ENCODE results near the gene PKD2. TPM values are rescaled to one million over a fixed set of nuclear protein-coding genes. Genes with fewer than 3 reads are reported as not detected.

The PKD2 gene
- total and polyA plus RNA-seq, 2 donors (not counting 1 experiment from before 2014, with no cell fraction given) = 1.8 to 5.8 TPM

- Histone ChIP-seq H4K20me1 (ENCODE audit: control insufficient read depth, insufficient read depth, low read length, poor library complexity, severe bottlenecking) (no peaks in the 10 kb centered on the region), H3K79me2 (ENCODE audit: control insufficient read depth, insufficient read depth, low read length) (no peaks in the 10 kb centered on the region), H3K4me1 (ENCODE audit: control insufficient read depth in 2 of 2, insufficient read depth in 2 of 2, low read length in 2 of 2) (peaks cover 4 to 5% of the 10 kb centered on the region in 2 donors), H3K4me3 (ENCODE audit: control extremely low read depth in 1 of 5, extremely low read depth in 1 of 5, insufficient read depth in 1 of 5, low read depth in 2 of 5, low read length in 4 of 5) (no peak overlapping the region), H3K36me3 (replicated peaks in 1 of 2; ENCODE audit: control extremely low read depth in 1 of 2, control insufficient read depth in 1 of 2, extremely low read depth in 1 of 2, insufficient read depth in 2 of 2, low read length in 1 of 2) (no peaks in the 10 kb centered on the region), H3K9ac (ENCODE audit: low read length) (no peak overlapping the region), H3K9me3 (ENCODE audit: control extremely low read depth in 1 of 3, control insufficient read depth in 2 of 3, insufficient read depth in 1 of 3, low read length in 2 of 3) (no peaks in the 10 kb centered on the region), H3K27me3 (replicated peaks in 1 of 4; ENCODE audit: control extremely low read depth in 1 of 4, control insufficient read depth in 3 of 4, insufficient read depth in 4 of 4, low read length in 3 of 4) (peaks cover 0 to 5% (median 4%) of the 10 kb centered on the region in 4 experiments), H2AFZ (ENCODE audit: insufficient read depth, low read depth, low read length, poor library complexity, severe bottlenecking) (no peak overlapping the region), H3K4me2 (replicated peaks; ENCODE audit: low read depth, low read length, poor library complexity, severe bottlenecking) (no peak overlapping the region), H3K27ac (ENCODE audit: low read length in 2 of 2) (no peak overlapping the region)
- TF ChIP-seq EZH2 (IDR thresholded peaks at IDR 0.05; ENCODE audit: borderline replicate concordance, insufficient read depth, low read depth, low read length, poor library complexity, severe bottlenecking) (no peak), CTCF (IDR thresholded peaks at IDR 0.05) (no peak)
- no peak for DNase-seq
- intact Hi-C loops (cut with micrococcal nuclease) = no loop called here
- Mint-ChIP-seq H3K4me1 (peaks cover 7% of the 10 kb centered on the region), H3K27me3 (peaks cover 19% of the 10 kb centered on the region), H3K4me3 (no peak overlapping the region), H3K9me3 (ENCODE audit: insufficient read depth) (no peaks in the 10 kb centered on the region), H3K27ac (no peak overlapping the region)
- CTCF ChIA-PET = interaction anchor here (1.8 kb wide), 1 partner anchor 8 kb away, joined by 4 read pairs; no protein-coding TSS in a partner anchor
- no peak for ATAC-seq (ENCODE audit: low read depth)
- POLR2A ChIA-PET = no interaction called here
- WGBS (ENCODE audit: insufficient coverage) = 80% methylated on average over 2 of the region's 5 CpGs
These were observed 29.7 kb upstream of the PKD2 start for GRCh38 chr4:87977521-87978278.

- H3K4me3 ChIP-seq (ENCODE audit: control extremely low read depth in 1 of 5, extremely low read depth in 1 of 5, insufficient read depth in 1 of 5, low read depth in 2 of 5, low read length in 4 of 5) = no peak overlapping the region
- no peak overlapping the region for H2AFZ ChIP-seq (ENCODE audit: insufficient read depth, low read depth, low read length, poor library complexity, severe bottlenecking)
- peaks cover 4 to 5% of the 10 kb centered on the region in 2 donors for H3K4me1 ChIP-seq (ENCODE audit: control insufficient read depth in 2 of 2, insufficient read depth in 2 of 2, low read length in 2 of 2)
- no peak for DNase-seq
- peaks cover 17% of the 10 kb centered on the region for H3K27me3 Mint-ChIP-seq
- no peaks in the 10 kb centered on the region for H3K79me2 ChIP-seq (ENCODE audit: control insufficient read depth, insufficient read depth, low read length)
- TF ChIP-seq EZH2 (IDR thresholded peaks at IDR 0.05; ENCODE audit: borderline replicate concordance, insufficient read depth, low read depth, low read length, poor library complexity, severe bottlenecking) (no peak), CTCF (IDR thresholded peaks at IDR 0.05) (no peak)
- H3K9ac ChIP-seq (ENCODE audit: low read length) = no peak overlapping the region
- H3K4me1 Mint-ChIP-seq = peaks cover 7% of the 10 kb centered on the region
- H3K9me3 Mint-ChIP-seq (ENCODE audit: insufficient read depth) = no peaks in the 10 kb centered on the region
- no peak overlapping the region for H3K27ac Mint-ChIP-seq
- no peaks in the 10 kb centered on the region for H4K20me1 ChIP-seq (ENCODE audit: control insufficient read depth, insufficient read depth, low read length, poor library complexity, severe bottlenecking)
- H3K4me3 Mint-ChIP-seq = no peak overlapping the region
- ChIA-PET POLR2A (no interaction called here), CTCF (interaction anchor here (0.7 kb wide), 1 partner anchor 105 kb away, joined by 4 read pairs; no protein-coding TSS in a partner anchor)
- no peak overlapping the region for H3K27ac ChIP-seq (ENCODE audit: low read length in 2 of 2)
- no peak overlapping the region for H3K4me2 ChIP-seq (replicated peaks; ENCODE audit: low read depth, low read length, poor library complexity, severe bottlenecking)
- 100% methylated on average over 1 of the region's 1 CpG for WGBS (ENCODE audit: insufficient coverage)
- H3K36me3 ChIP-seq (replicated peaks in 1 of 2; ENCODE audit: control extremely low read depth in 1 of 2, control insufficient read depth in 1 of 2, extremely low read depth in 1 of 2, insufficient read depth in 2 of 2, low read length in 1 of 2) = no peaks in the 10 kb centered on the region
- no peaks in the 10 kb centered on the region for H3K9me3 ChIP-seq (ENCODE audit: control extremely low read depth in 1 of 3, control insufficient read depth in 2 of 3, insufficient read depth in 1 of 3, low read length in 2 of 3)
- ATAC-seq (ENCODE audit: low read depth) = no peak
- intact Hi-C loops (cut with micrococcal nuclease) = no loop called here
- H3K27me3 ChIP-seq (replicated peaks in 1 of 4; ENCODE audit: control extremely low read depth in 1 of 4, control insufficient read depth in 3 of 4, insufficient read depth in 4 of 4, low read length in 3 of 4) = peaks cover 0 to 4% (median 2%) of the 10 kb centered on the region in 4 experiments
These were observed 28.8 kb upstream of the PKD2 start for GRCh38 chr4:87978681-87979080.
